ENCODE data around the gene SUFU. TPM values are rescaled to one million over a fixed set of nuclear protein-coding genes. Genes with fewer than 3 reads are reported as not detected.

SUFU gene
- total and polyA plus RNA-seq, 2 of the 13 experiments (the other 11 are each of a cell fraction or from before 2014, with no cell fraction given), result 2.9 to 5.5 TPM

DNA sequence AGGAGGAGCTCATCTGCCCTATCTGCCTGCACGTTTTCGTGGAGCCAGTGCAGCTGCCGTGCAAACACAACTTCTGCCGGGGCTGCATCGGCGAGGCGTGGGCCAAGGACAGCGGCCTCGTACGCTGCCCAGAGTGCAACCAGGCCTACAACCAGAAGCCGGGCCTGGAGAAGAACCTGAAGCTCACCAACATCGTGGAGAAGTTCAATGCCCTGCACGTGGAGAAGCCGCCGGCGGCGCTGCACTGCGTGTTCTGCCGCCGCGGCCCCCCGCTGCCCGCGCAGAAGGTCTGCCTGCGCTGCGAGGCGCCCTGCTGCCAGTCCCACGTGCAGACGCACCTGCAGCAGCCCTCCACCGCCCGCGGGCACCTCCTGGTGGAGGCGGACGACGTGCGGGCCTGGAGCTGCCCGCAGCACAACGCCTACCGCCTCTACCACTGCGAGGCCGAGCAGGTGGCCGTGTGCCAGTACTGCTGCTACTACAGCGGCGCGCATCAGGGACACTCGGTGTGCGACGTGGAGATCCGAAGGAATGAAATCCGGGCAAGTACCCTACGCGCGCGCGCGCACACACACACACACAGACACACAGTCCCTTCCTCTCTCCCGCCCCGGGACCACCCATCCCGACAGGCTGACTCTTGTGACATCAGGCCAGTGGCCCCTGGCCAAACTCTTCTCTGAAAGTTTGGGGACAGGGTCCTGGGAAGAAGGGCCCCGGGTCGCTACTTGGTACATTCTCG, 141.0 kb downstream of the SUFU start (continued):
- TF ChIP-seq ARNTL (CRISPR knock-in tag; IDR thresholded peaks at IDR 0.05), result peak; percentile 95
- TF ChIP-seq HMG20B (CRISPR knock-in tag; conservative IDR thresholded peaks at IDR 0.05), result 0 out of 2 replicates have a peak, but pooled peaks have one; percentile 30
- peak; percentile 74 for TF ChIP-seq ZNF34 (CRISPR knock-in tag; IDR thresholded peaks at IDR 0.05; ENCODE audit: borderline replicate concordance)
- TF ChIP-seq SIN3B (IDR thresholded peaks at IDR 0.05; ENCODE audit: low read length), result no peak
- TF ChIP-seq, protein P1, sequence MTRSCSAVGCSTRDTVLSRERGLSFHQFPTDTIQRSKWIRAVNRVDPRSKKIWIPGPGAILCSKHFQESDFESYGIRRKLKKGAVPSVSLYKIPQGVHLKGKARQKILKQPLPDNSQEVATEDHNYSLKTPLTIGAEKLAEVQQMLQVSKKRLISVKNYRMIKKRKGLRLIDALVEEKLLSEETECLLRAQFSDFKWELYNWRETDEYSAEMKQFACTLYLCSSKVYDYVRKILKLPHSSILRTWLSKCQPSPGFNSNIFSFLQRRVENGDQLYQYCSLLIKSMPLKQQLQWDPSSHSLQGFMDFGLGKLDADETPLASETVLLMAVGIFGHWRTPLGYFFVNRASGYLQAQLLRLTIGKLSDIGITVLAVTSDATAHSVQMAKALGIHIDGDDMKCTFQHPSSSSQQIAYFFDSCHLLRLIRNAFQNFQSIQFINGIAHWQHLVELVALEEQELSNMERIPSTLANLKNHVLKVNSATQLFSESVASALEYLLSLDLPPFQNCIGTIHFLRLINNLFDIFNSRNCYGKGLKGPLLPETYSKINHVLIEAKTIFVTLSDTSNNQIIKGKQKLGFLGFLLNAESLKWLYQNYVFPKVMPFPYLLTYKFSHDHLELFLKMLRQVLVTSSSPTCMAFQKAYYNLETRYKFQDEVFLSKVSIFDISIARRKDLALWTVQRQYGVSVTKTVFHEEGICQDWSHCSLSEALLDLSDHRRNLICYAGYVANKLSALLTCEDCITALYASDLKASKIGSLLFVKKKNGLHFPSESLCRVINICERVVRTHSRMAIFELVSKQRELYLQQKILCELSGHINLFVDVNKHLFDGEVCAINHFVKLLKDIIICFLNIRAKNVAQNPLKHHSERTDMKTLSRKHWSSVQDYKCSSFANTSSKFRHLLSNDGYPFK (CRISPR knock-in tag; IDR thresholded peaks at IDR 0.05; ENCODE audit: borderline replicate concordance), result 0 out of 2 replicates have a peak, but pooled peaks have one; percentile 67
- TF ChIP-seq PHF20 (CRISPR knock-in tag; IDR thresholded peaks at IDR 0.05), result peak; percentile 58
- TF ChIP-seq, protein P2, sequence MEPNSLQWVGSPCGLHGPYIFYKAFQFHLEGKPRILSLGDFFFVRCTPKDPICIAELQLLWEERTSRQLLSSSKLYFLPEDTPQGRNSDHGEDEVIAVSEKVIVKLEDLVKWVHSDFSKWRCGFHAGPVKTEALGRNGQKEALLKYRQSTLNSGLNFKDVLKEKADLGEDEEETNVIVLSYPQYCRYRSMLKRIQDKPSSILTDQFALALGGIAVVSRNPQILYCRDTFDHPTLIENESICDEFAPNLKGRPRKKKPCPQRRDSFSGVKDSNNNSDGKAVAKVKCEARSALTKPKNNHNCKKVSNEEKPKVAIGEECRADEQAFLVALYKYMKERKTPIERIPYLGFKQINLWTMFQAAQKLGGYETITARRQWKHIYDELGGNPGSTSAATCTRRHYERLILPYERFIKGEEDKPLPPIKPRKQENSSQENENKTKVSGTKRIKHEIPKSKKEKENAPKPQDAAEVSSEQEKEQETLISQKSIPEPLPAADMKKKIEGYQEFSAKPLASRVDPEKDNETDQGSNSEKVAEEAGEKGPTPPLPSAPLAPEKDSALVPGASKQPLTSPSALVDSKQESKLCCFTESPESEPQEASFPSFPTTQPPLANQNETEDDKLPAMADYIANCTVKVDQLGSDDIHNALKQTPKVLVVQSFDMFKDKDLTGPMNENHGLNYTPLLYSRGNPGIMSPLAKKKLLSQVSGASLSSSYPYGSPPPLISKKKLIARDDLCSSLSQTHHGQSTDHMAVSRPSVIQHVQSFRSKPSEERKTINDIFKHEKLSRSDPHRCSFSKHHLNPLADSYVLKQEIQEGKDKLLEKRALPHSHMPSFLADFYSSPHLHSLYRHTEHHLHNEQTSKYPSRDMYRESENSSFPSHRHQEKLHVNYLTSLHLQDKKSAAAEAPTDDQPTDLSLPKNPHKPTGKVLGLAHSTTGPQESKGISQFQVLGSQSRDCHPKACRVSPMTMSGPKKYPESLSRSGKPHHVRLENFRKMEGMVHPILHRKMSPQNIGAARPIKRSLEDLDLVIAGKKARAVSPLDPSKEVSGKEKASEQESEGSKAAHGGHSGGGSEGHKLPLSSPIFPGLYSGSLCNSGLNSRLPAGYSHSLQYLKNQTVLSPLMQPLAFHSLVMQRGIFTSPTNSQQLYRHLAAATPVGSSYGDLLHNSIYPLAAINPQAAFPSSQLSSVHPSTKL (CRISPR knock-in tag; IDR thresholded peaks at IDR 0.05), result peak; percentile 75
- 0 out of 2 replicates have a peak, but pooled peaks have one; percentile 62 for TF ChIP-seq KDM3A (CRISPR knock-in tag; IDR thresholded peaks at IDR 0.05; ENCODE audit: low read depth)
- no peak for TF ChIP-seq NFRKB (IDR thresholded peaks at IDR 0.05)
- no peak for TF ChIP-seq PHB2 (IDR thresholded peaks at IDR 0.05; ENCODE audit: partially characterized antibody)
- TF ChIP-seq SIN3A (IDR thresholded peaks at IDR 0.05; ENCODE audit: borderline replicate concordance, low read depth, low read length), result no peak
- TF ChIP-seq MTA1 (CRISPR knock-in tag; IDR thresholded peaks at IDR 0.05; ENCODE audit: borderline replicate concordance), result peak; percentile 83; the same call in 1 of the 2 replicates
- no peak for TF ChIP-seq FOXP1 (IDR thresholded peaks at IDR 0.05)
- no peak for TF ChIP-seq FOXP1 (CRISPR knock-in tag; IDR thresholded peaks at IDR 0.05)
- peak; percentile 98 for TF ChIP-seq ZNF383 (CRISPR knock-in tag; IDR thresholded peaks at IDR 0.05; ENCODE audit: borderline replicate concordance)
- TF ChIP-seq MXD4 (CRISPR knock-in tag; IDR thresholded peaks at IDR 0.05), result peak; percentile 90
- TF ChIP-seq, protein P3, sequence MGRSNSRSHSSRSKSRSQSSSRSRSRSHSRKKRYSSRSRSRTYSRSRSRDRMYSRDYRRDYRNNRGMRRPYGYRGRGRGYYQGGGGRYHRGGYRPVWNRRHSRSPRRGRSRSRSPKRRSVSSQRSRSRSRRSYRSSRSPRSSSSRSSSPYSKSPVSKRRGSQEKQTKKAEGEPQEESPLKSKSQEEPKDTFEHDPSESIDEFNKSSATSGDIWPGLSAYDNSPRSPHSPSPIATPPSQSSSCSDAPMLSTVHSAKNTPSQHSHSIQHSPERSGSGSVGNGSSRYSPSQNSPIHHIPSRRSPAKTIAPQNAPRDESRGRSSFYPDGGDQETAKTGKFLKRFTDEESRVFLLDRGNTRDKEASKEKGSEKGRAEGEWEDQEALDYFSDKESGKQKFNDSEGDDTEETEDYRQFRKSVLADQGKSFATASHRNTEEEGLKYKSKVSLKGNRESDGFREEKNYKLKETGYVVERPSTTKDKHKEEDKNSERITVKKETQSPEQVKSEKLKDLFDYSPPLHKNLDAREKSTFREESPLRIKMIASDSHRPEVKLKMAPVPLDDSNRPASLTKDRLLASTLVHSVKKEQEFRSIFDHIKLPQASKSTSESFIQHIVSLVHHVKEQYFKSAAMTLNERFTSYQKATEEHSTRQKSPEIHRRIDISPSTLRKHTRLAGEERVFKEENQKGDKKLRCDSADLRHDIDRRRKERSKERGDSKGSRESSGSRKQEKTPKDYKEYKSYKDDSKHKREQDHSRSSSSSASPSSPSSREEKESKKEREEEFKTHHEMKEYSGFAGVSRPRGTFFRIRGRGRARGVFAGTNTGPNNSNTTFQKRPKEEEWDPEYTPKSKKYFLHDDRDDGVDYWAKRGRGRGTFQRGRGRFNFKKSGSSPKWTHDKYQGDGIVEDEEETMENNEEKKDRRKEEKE (IDR thresholded peaks at IDR 0.05), result no peak

All from HepG2 (cell line).